22Rv1 (cell line): ENCODE results near the gene RIT2.

Source experiments
- CTCF ChIP-seq: fragments of 450-650 bp; IDR thresholded peaks from 2 replicates; pipeline ENCODE4 v1.5.1; 2017; ENCODE audit warnings: mild to moderate bottlenecking
- ZFX ChIP-seq: fragments of 450-650 bp; IDR thresholded peaks from 2 replicates; pipeline ENCODE4 v1.6.1; 2017; ENCODE audit warnings: antibody characterized with exemption, borderline replicate concordance

DNA sequence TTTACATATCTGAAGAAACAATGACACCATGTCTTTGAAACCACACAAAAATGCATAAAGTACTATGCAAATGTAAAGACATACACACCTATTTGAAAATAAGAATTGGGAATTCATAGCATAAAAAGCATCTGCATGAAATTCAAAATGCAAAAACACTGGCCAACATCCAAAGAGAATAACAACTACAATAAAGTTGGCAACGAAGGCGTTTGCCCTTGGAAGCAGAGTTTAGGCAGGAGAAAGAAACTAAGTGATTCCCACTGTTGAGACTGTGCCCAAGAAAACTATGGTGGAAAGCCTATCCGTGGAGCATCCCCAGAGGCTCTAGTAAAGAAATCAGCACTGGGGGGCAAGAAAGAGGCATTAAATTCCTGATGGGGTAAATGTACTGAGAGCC, 292.8 kb downstream of the RIT2 start:
- TF ChIP-seq CTCF, result no peak
- TF ChIP-seq ZFX, result no peak
